HepG2 (cell line): ENCODE data around the gene CLPSL2. TPM values are rescaled to one million over a fixed set of nuclear protein-coding genes. Genes with fewer than 3 reads are reported as not detected.

Experiments used
- BORCS8-MEF2B ChIP-seq: sonication (generic); formaldehyde crosslinking; IDR thresholded peaks from 2 replicates; pipeline ENCODE4 v1.8.0; 2022; ENCODE audit warnings: mild to moderate bottlenecking, missing genetic modification reagents
- CCAR2 ChIP-seq: fragments of 200-400 bp; formaldehyde crosslinking; optimal IDR thresholded peaks from 2 replicates; pipeline ENCODE3; 2018; ENCODE audit warnings: low read depth, mild to moderate bottlenecking, low read length, moderate library complexity
- CEBPB ChIP-seq: IDR thresholded peaks from 2 replicates; pipeline ENCODE4 v1.6.1; 2011; ENCODE audit warnings: low read depth, low read length, improper control_type of control experiment, borderline replicate concordance
- CSRNP1 ChIP-seq: sonication (generic); formaldehyde crosslinking; IDR thresholded peaks from 2 replicates; pipeline ENCODE4 v1.8.1; 2023; ENCODE audit warnings: mild to moderate bottlenecking, missing genetic modification reagents
- FOXJ3 ChIP-seq: sonication (generic); formaldehyde crosslinking; IDR thresholded peaks from 2 replicates; pipeline ENCODE4 v1.4.0; 2020; ENCODE audit warnings: missing genetic modification reagents, mild to moderate bottlenecking, borderline replicate concordance
- HMG20B ChIP-seq: conservative IDR thresholded peaks from 2 replicates; pipeline ENCODE4 v1.6.1; 2016; ENCODE audit warnings: missing genetic modification reagents, missing compliant biosample characterization
- HNF4A ChIP-seq: sonication (generic); formaldehyde crosslinking; IDR thresholded peaks from 2 replicates; pipeline ENCODE4 v1.4.0; 2020; ENCODE audit warnings: missing genetic modification reagents
- KLF16 ChIP-seq, 2 experiments: sonication (generic) in 1 of 2; formaldehyde crosslinking in 1 of 2; IDR thresholded peaks; 2 replicates each; pipeline versions ENCODE4 v1.6.1 to v1.8.0; 2016 to 2023; ENCODE audit warnings: missing genetic modification reagents in 2 of 2, missing compliant biosample characterization in 1 of 2
- MXD4 ChIP-seq: IDR thresholded peaks from 2 replicates; pipeline ENCODE4 v1.6.1; 2016; ENCODE audit warnings: mild to moderate bottlenecking, missing biosample characterization, missing genetic modification reagents
- MYC ChIP-seq: sonication (generic); formaldehyde crosslinking; IDR thresholded peaks from 2 replicates; pipeline ENCODE4 v1.9.0; 2021; ENCODE audit warnings: missing genetic modification reagents, borderline replicate concordance
- NCOA1 ChIP-seq: sonication (generic); formaldehyde crosslinking; IDR thresholded peaks from 2 replicates; pipeline ENCODE4 v1.9.0; 2021; ENCODE audit warnings: missing genetic modification reagents
- SP4 ChIP-seq: sonication (generic); formaldehyde crosslinking; IDR thresholded peaks from 2 replicates; pipeline ENCODE4 v1.8.1; 2023; ENCODE audit warnings: mild to moderate bottlenecking, missing genetic modification reagents
- TAF15 ChIP-seq: fragments of 200-400 bp; formaldehyde crosslinking; IDR thresholded peaks from one replicate; pipeline ENCODE4 v1.6.1; 2018; ENCODE audit warnings: mild to moderate bottlenecking, low read depth, low read length; ENCODE audit not compliant: poor library complexity, severe bottlenecking
- TARDBP ChIP-seq: sonication (generic); formaldehyde crosslinking; IDR thresholded peaks from 2 replicates; pipeline ENCODE4 v1.8.0; 2022; ENCODE audit warnings: mild to moderate bottlenecking, missing genetic modification reagents
- ZBTB3 ChIP-seq: sonication (generic); formaldehyde crosslinking; IDR thresholded peaks from 2 replicates; pipeline ENCODE4 v1.4.0; 2020; ENCODE audit warnings: low read depth, mild to moderate bottlenecking, moderate library complexity, missing genetic modification reagents, borderline replicate concordance
- ZNF207 ChIP-seq: fragments of 450-650 bp; IDR thresholded peaks from 2 replicates; pipeline ENCODE4 v1.6.1; 2016; ENCODE audit warnings: antibody characterized with exemption, borderline replicate concordance
- ZNF382 ChIP-seq: sonication (generic); formaldehyde crosslinking; IDR thresholded peaks from 2 replicates; pipeline ENCODE4 v1.5.0; 2020; ENCODE audit warnings: missing genetic modification reagents, mild to moderate bottlenecking, borderline replicate concordance
- ZNF441 ChIP-seq: sonication (generic); formaldehyde crosslinking; IDR thresholded peaks from 2 replicates; pipeline ENCODE4 v1.7.0; 2021; ENCODE audit warnings: missing genetic modification reagents, borderline replicate concordance
- ZNF556 ChIP-seq: sonication (generic); formaldehyde crosslinking; IDR thresholded peaks from 2 replicates; pipeline ENCODE4 v1.4.0; 2020; ENCODE audit warnings: mild to moderate bottlenecking, missing genetic modification reagents, borderline replicate concordance
- ZNF691 ChIP-seq: sonication (generic); formaldehyde crosslinking; IDR thresholded peaks from 2 replicates; pipeline ENCODE4 v1.4.0; 2020; ENCODE audit warnings: missing genetic modification reagents, low read depth, mild to moderate bottlenecking, borderline replicate concordance
- ZNF761 ChIP-seq: sonication (generic); formaldehyde crosslinking; conservative IDR thresholded peaks from 2 replicates; pipeline ENCODE4 v1.4.0; 2020; ENCODE audit warnings: mild to moderate bottlenecking, missing genetic modification reagents
- ZNF792 ChIP-seq: IDR thresholded peaks from 2 replicates; pipeline ENCODE4 v1.6.1; 2016
- ZNF879 ChIP-seq: sonication (generic); formaldehyde crosslinking; IDR thresholded peaks from 2 replicates; pipeline ENCODE4 v1.8.1; 2023; ENCODE audit warnings: missing genetic modification reagents
- polyA plus RNA-seq, 8 experiments: library from polyadenylated mRNA; depleted of rRNA in 3 of 8; stranded (reverse) in 7 of 8; unstranded in 1 of 8; fragments of >200 nt; fragmentation: Illumina TruSeq in 4 of 8; extraction: Trizol in 4 of 8; gene quantifications; 2 replicates each; pipeline versions ENCODE4 v1.2.1 to v1.2.3, GENCODE V29; 2011 to 2016; ENCODE audit warnings: low read depth in 4 of 8, missing spikeins in 1 of 8, mixed read lengths in 1 of 8; ENCODE audit not compliant: insufficient read depth in 1 of 8
- total RNA-seq, 5 experiments: library from RNA; depleted of rRNA; stranded (reverse); fragments of >200 nt; fragmentation: Illumina TruSeq; extraction: Trizol; gene quantifications; 2 replicates each; pipeline ENCODE4 v1.2.3, GENCODE V29; 2016; ENCODE audit warnings: low read depth in 1 of 5
- TF ChIP-seq, protein P1 (sequence below): sonication (generic); formaldehyde crosslinking; IDR thresholded peaks from 2 replicates; pipeline ENCODE4 v1.4.0; 2020; ENCODE audit warnings: missing genetic modification reagents
- TF ChIP-seq, protein P2 (sequence below): sonication (generic); formaldehyde crosslinking; IDR thresholded peaks from 2 replicates; pipeline ENCODE4 v1.5.0; 2020; ENCODE audit warnings: mild to moderate bottlenecking, missing genetic modification reagents, moderate library complexity

The CLPSL2 gene
- total and polyA plus RNA-seq, 2 of the 13 experiments (the other 11 are each of a cell fraction or from before 2014, with no cell fraction given): not detected

DNA sequence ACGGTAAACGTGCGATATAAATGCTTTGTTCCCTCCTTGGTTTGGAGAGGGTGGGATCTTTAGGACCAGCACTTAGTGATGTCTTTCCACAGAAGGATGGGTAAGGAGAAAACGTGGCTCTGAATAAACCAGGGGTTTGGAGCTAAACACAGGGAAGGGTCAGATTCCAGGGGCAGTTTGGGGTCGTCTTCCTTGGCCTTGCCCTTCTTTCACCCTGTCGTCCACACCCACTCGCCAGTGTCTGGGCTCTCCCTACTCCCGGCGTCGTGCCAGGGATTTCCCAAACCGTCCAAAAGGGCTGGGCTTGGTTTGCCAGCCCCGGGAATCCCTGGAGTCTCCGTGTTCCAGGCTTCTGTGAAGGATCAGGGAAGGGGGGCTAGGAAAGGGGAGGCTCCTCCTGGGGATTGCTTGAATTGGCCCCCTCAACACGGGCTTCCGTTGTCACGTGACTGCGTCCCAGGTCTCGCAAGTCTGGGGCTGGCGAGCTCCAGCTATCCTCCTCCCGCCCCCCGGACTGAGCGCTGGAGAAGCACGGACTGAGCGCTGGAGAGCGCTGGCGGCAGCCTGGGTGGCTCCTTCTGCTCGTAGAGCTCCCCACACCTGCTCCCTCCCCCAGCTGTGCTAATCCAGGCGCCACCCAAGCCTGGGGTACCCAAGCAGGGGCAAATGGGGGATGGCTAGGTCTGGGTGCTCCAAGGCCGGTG, 49.0 kb upstream of the CLPSL2 start (continued):
- TF ChIP-seq CSRNP1 (no peak; the same call in 1 of the 2 replicates), ZNF691 (CRISPR knock-in tag) (0 out of 2 replicates have a peak, but pooled peaks have one; percentile 85), TAF15 (peak; percentile 49), HMG20B (no peak), SP4 (no peak; the same call in 1 of the 2 replicates), ZNF441 (CRISPR knock-in tag) (no peak), HNF4A (CRISPR knock-in tag) (no peak), ZBTB3 (CRISPR knock-in tag) (peak; percentile 27; the same call in 1 of the 2 replicates), ZNF382 (CRISPR knock-in tag) (no peak), ZNF792 (CRISPR knock-in tag) (no peak), KLF16 (CRISPR knock-in tag; IDR thresholded peaks at IDR 0.05) (peak in 1 of 2 experiments; percentile 46; a peak in 1 of 4 replicates), TARDBP (CRISPR knock-in tag) (no peak), ZNF556 (peak; percentile 63; the same call in 1 of the 2 replicates), BORCS8-MEF2B (peak; percentile 79), CCAR2 (no peak), MXD4 (CRISPR knock-in tag) (no peak), FOXJ3 (CRISPR knock-in tag) (no peak), NCOA1 (0 out of 2 replicates have a peak, but pooled peaks have one; percentile 20), ZNF879 (CRISPR knock-in tag) (no peak), ZNF761 (CRISPR knock-in tag) (peak; percentile 79), MYC (CRISPR knock-in tag) (no peak), CEBPB (no peak), ZNF207 (no peak)
- TF ChIP-seq, protein P1, sequence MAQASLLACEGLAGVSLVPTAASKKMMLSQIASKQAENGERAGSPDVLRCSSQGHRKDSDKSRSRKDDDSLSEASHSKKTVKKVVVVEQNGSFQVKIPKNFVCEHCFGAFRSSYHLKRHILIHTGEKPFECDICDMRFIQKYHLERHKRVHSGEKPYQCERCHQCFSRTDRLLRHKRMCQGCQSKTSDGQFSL: no peak
- TF ChIP-seq, protein P2, sequence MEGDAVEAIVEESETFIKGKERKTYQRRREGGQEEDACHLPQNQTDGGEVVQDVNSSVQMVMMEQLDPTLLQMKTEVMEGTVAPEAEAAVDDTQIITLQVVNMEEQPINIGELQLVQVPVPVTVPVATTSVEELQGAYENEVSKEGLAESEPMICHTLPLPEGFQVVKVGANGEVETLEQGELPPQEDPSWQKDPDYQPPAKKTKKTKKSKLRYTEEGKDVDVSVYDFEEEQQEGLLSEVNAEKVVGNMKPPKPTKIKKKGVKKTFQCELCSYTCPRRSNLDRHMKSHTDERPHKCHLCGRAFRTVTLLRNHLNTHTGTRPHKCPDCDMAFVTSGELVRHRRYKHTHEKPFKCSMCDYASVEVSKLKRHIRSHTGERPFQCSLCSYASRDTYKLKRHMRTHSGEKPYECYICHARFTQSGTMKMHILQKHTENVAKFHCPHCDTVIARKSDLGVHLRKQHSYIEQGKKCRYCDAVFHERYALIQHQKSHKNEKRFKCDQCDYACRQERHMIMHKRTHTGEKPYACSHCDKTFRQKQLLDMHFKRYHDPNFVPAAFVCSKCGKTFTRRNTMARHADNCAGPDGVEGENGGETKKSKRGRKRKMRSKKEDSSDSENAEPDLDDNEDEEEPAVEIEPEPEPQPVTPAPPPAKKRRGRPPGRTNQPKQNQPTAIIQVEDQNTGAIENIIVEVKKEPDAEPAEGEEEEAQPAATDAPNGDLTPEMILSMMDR (CRISPR knock-in tag): 0 out of 2 replicates have a peak, but pooled peaks have one; percentile 21
